PFSK-1 (cell line): ENCODE measurements around the gene DUS1L.

Experiments
- FOXP2 ChIP-seq: optimal IDR thresholded peaks from 2 replicates; pipeline ENCODE3; 2011; ENCODE audit warnings: borderline replicate concordance, control low read depth, inconsistent platforms; ENCODE audit not compliant: insufficient read depth; ENCODE audit errors: extremely low read length, extremely low read depth
- POLR2AphosphoS5 ChIP-seq: IDR thresholded peaks from 2 replicates; pipeline ENCODE4 v1.6.1; 2012; ENCODE audit warnings: low read depth, mild to moderate bottlenecking, control low read depth, low read length, moderate library complexity
- SIN3A ChIP-seq: IDR thresholded peaks from 2 replicates; pipeline ENCODE4 v1.6.1; 2012; ENCODE audit warnings: mild to moderate bottlenecking, low read length, moderate library complexity, borderline replicate concordance; ENCODE audit not compliant: insufficient read depth
- TAF1 ChIP-seq: IDR thresholded peaks from 2 replicates; pipeline ENCODE4 v1.6.1; 2012; ENCODE audit warnings: low read length, control low read depth, borderline replicate concordance; ENCODE audit not compliant: insufficient read depth
- TF ChIP-seq, protein P1 (sequence below), 2 experiments: IDR thresholded peaks; 2 replicates each; pipeline versions ENCODE4 v1.6.1 to v1.8.0; 2011 to 2012; ENCODE audit warnings: low read depth in 2 of 2, low read length in 2 of 2, control low read depth in 1 of 2, inconsistent platforms in 1 of 2, mild to moderate bottlenecking in 1 of 2, moderate library complexity in 1 of 2; ENCODE audit not compliant: insufficient read depth in 1 of 2

Gene DUS1L

DNA sequence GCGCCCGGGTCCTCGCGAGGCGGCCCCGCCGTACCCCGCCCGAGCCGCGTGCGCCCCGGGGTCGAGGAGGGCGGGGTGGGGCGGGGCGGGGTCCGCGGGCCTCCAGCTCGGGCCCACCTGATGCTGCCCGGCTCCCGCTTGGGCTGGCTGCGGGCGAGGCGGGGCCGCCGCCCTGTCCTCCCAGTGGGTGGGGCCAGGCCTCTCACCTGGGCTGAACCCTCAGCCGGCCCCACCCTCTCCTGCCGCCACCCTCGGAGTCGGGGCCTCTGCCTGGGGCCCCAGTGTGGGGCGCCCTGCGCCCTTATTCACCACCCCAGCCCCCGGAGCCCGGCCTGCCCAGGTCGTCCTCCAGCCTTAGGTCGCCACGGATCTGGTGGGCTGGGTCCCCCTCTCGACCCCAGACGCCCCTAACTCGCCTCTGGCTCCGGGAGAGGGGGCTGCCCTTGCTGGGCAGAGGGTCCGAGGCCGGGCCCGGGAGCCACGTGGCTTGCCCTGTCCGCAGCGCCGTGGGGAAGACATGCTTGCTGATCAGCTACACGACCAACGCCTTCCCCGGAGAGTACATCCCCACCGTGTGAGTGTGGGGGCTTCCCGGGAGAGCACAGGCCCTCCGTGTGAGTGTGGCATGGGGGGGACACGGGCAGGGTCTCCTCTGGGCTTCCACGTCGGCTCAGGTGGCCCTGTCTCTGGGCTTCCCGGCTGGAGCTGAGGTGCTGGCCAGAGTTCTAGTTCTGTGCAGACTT lies 33.5 kb downstream of the DUS1L start:
- TF ChIP-seq SIN3A: no peak
- no peak for TF ChIP-seq TAF1
- no peak for TF ChIP-seq POLR2AphosphoS5
- TF ChIP-seq, protein P1, sequence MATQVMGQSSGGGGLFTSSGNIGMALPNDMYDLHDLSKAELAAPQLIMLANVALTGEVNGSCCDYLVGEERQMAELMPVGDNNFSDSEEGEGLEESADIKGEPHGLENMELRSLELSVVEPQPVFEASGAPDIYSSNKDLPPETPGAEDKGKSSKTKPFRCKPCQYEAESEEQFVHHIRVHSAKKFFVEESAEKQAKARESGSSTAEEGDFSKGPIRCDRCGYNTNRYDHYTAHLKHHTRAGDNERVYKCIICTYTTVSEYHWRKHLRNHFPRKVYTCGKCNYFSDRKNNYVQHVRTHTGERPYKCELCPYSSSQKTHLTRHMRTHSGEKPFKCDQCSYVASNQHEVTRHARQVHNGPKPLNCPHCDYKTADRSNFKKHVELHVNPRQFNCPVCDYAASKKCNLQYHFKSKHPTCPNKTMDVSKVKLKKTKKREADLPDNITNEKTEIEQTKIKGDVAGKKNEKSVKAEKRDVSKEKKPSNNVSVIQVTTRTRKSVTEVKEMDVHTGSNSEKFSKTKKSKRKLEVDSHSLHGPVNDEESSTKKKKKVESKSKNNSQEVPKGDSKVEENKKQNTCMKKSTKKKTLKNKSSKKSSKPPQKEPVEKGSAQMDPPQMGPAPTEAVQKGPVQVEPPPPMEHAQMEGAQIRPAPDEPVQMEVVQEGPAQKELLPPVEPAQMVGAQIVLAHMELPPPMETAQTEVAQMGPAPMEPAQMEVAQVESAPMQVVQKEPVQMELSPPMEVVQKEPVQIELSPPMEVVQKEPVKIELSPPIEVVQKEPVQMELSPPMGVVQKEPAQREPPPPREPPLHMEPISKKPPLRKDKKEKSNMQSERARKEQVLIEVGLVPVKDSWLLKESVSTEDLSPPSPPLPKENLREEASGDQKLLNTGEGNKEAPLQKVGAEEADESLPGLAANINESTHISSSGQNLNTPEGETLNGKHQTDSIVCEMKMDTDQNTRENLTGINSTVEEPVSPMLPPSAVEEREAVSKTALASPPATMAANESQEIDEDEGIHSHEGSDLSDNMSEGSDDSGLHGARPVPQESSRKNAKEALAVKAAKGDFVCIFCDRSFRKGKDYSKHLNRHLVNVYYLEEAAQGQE (IDR thresholded peaks at IDR 0.05; ENCODE audit: insufficient read depth in 1 of 2, low read depth in 2 of 2, low read length in 2 of 2): no peak
- no peak for TF ChIP-seq FOXP2

DNA sequence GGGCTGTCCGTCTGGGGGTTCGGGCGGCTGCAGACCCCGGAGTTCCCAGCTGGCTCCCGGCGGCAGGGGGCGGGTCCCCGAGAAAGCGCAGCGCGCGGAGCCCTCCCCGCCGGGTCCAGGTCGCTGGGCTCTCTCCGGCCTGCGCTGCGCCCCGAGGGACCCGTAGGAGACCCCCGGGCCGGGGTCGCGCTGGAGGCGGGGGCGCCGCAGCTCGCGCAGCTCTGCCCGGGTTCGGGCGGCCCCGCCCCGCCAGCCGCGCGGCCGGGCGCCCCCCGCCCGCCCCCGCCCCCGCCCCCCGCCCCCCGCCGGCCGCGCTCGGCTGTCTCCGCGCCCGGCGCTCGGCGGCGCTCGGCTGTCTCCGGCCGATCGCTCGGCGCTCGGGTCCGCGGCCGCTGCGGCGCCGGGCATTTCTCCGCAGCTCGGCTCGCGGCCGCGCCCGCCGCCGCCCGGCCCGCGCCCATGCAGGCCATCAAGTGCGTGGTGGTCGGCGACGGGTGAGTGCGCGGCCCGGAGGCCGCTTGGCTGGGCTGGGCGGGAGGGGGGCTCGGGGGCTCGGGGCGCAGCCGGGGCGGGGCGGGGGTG lies 34.2 kb downstream of the DUS1L start, which contains the start of gene RAC3:
Gene RAC3 (plus strand): TSS at position 376 of the 582 bp plus-strand sequence. CDS start 84 bp downstream, at position 460.
- TF ChIP-seq POLR2AphosphoS5 (no peak), TAF1 (no peak), FOXP2 (no peak), SIN3A (no peak)
- TF ChIP-seq, protein P1 (IDR thresholded peaks at IDR 0.05; ENCODE audit: insufficient read depth in 1 of 2, low read depth in 2 of 2, low read length in 2 of 2): no peak

DNA sequence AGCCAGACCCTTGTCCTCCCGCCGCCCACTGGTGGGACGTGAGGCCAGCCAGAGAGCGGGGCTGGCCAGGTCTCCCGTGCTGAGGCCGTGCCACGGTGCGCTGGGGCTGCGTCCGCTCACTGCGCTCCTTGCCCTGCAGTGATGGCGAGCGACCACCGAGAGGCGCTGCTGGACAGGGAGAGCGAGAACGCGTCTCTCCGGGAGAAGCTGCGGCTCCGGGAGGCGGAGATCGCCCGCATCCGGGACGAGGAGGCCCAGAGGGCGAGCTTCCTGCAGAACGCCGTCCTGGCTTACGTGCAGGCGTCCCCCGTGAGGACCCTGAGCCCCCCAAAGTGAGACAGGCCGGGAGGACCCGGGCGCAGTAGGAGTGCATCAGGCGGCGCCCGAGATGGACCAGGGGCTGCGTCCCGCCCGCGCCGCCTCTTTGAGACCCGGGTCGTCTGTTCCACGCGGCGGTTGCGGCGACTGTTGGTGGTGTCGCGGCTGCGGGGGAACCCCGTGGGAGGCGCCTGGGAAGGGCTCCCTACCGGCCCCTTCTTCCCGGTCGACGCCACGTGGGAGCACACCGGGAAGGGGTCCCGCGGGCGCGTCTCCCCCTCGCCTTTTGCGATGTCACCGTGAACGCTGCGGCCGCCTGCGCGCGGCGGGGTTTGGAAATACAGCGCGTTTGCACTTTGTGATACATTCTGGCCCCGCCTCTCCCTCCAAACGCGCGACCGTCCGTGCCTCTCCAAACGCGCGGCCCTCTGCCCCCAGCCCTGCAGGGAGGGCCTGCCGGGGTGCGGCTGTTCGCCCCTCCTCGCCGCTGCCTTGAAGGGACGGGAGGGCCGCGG lies 34.9 kb downstream of the DUS1L start:
- TF ChIP-seq, protein P1 (IDR thresholded peaks at IDR 0.05; ENCODE audit: insufficient read depth in 1 of 2, low read depth in 2 of 2, low read length in 2 of 2): no peak
- peak; percentile 44; the same call in 1 of the 2 replicates for TF ChIP-seq POLR2AphosphoS5
- TF ChIP-seq SIN3A: 0 out of 2 replicates have a peak, but pooled peaks have one; percentile 20

DNA sequence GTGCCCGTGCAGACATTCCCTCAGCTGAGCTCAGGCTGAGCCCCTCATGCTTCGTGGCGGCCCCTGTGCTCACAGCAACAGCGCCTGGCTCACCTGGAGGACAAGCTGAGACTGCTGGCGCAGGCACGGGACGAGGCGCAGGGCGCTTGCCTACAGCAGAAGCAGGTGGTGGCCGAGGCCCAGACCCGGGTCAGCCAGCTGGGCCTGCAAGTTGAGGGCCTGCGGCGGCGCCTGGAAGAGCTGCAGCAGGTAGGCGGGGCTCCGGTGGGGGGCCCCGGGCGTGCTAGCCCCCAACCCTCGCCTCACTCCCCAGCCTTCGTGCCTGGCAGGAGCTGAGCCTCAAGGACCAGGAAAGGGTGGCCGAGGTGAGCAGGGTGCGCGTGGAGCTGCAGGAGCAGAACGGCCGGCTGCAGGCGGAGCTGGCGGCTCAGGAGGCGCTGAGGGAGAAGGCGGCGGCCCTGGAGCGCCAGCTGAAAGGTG lies 35.6 kb downstream of the DUS1L start:
- no peak for TF ChIP-seq TAF1
- no peak for TF ChIP-seq SIN3A

DNA sequence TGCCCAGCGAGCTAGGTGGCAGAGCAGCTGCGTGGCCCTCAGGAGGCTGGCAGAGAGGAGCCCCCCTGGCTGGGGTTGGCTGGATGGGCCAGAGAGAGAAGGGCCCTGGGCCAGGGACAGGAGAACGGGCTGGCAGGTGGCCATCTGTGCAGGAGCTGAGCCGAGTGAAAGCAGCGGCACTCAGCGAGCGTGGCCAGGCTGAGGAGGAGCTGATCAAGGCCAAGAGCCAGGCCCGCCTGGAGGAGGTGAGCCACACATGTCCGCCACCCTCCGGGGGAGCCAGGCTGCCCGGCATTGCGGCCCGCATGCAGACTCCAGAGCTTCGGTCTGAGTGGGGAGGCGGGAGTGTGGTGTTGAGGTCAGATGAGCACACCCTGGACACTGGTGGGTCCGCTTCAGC lies 36.2 kb downstream of the DUS1L start:
- TF ChIP-seq, protein P1 (IDR thresholded peaks at IDR 0.05; ENCODE audit: insufficient read depth in 1 of 2, low read depth in 2 of 2, low read length in 2 of 2): no peak
- TF ChIP-seq POLR2AphosphoS5 (no peak), TAF1 (no peak), SIN3A (no peak), FOXP2 (no peak)
